Neural cell (in vitro differentiated cells): Measurements from ENCODE around the gene PLCB4. TPM values are rescaled to one million over a fixed set of nuclear protein-coding genes. Genes with fewer than 3 reads are reported as not detected.
"Not testable (repeated sequence)": the region's sequence is repeated elsewhere in the genome, so short reads cannot be mapped to it uniquely, and the experiment has no call there.

Experiments used
- H2AFZ ChIP-seq: fragments of 200-600, 300-800 bp; sonication (generic), shearing (Covaris generic); 2 replicates; pipeline ENCODE4 v1.6.0; 2014; ENCODE audit warnings: low read depth, mild to moderate bottlenecking, antibody characterized with exemption, low read length, moderate library complexity
- H3F3A ChIP-seq: fragments of 200-600 bp; shearing (Covaris generic); 2 replicates; pipeline ENCODE4 v1.6.1; 2016; ENCODE audit warnings: mild to moderate bottlenecking, moderate library complexity, mixed read lengths, antibody characterized with exemption, low read length; ENCODE audit not compliant: insufficient read depth, poor library complexity, severe bottlenecking
- H3K27ac ChIP-seq: fragments of 200-600, 300-800 bp; sonication (generic), shearing (Covaris generic); 2 replicates; pipeline ENCODE4 v1.5.1; 2014; ENCODE audit warnings: mild to moderate bottlenecking, low read length, moderate library complexity
- H3K27me3 ChIP-seq: fragments of 300-800, 200-600 bp; sonication (generic), shearing (Covaris generic); 2 replicates; pipeline ENCODE4 v1.6.0; 2014; ENCODE audit warnings: mild to moderate bottlenecking, low read depth, low read length, moderate library complexity; ENCODE audit not compliant: insufficient read depth
- H3K36me3 ChIP-seq: fragments of 300-800, 200-600 bp; sonication (generic), shearing (Covaris generic); 2 replicates; pipeline ENCODE4 v1.5.1; 2014; ENCODE audit warnings: mild to moderate bottlenecking, antibody characterized with exemption, low read length, moderate library complexity; ENCODE audit not compliant: insufficient read depth
- H3K4me2 ChIP-seq: fragments of 300-800, 200-600 bp; sonication (generic), shearing (Covaris generic); 2 replicates; pipeline ENCODE4 v1.6.0; 2014; ENCODE audit warnings: mild to moderate bottlenecking, low read length
- H3K4me3 ChIP-seq: fragments of 300-800, 200-600 bp; sonication (generic), shearing (Covaris generic); 2 replicates; pipeline ENCODE4 v1.5.1; 2014; ENCODE audit warnings: mild to moderate bottlenecking, low read length, moderate library complexity
- H3K79me2 ChIP-seq: fragments of 200-600 bp; shearing (Covaris generic); replicated peaks from 2 replicates; pipeline ENCODE4 v1.6.0; 2014; ENCODE audit warnings: mild to moderate bottlenecking, low read length, moderate library complexity; ENCODE audit not compliant: insufficient read depth
- H3K9ac ChIP-seq: fragments of 300-800, 200-600 bp; sonication (generic), shearing (Covaris generic); 2 replicates; pipeline ENCODE4 v1.6.1; 2016; ENCODE audit warnings: mild to moderate bottlenecking, low read length, mixed read lengths
- H3K9me2 ChIP-seq: fragments of 200-600 bp; shearing (Covaris generic); 2 replicates; pipeline ENCODE4 v1.6.1; 2016; ENCODE audit warnings: mild to moderate bottlenecking, low read length, mixed read lengths; ENCODE audit not compliant: insufficient read depth
- H3K9me3 ChIP-seq: fragments of 200-600, 300-800 bp; sonication (generic), shearing (Covaris generic); 2 replicates; pipeline ENCODE4 v1.6.1; 2016; ENCODE audit warnings: mild to moderate bottlenecking, mixed run types, low read length, moderate library complexity, mixed read lengths
- H4K20me1 ChIP-seq: fragments of 200-600 bp; shearing (Covaris generic); 2 replicates; pipeline ENCODE4 v1.6.1; 2016; ENCODE audit warnings: mild to moderate bottlenecking, mixed run types; ENCODE audit not compliant: insufficient read depth
- CTCF ChIP-seq: fragments of 450-650 bp; IDR thresholded peaks from 2 replicates; pipeline ENCODE4 v1.5.1; 2014; ENCODE audit warnings: antibody characterized with exemption, mild to moderate bottlenecking, moderate library complexity; ENCODE audit not compliant: poor library complexity, severe bottlenecking
- RAD21 ChIP-seq: fragments of 450-650 bp; conservative IDR thresholded peaks from 2 replicates; pipeline ENCODE4 v1.6.1; 2014; ENCODE audit warnings: antibody characterized with exemption, mild to moderate bottlenecking, moderate library complexity
- REST ChIP-seq: IDR thresholded peaks from 2 replicates; pipeline ENCODE4 v1.6.1; 2012; ENCODE audit warnings: borderline replicate concordance
- TAF1 ChIP-seq: IDR thresholded peaks from 2 replicates; pipeline ENCODE4 v1.6.1; 2012; ENCODE audit warnings: low read depth
- polyA plus RNA-seq: library from polyadenylated mRNA; depleted of rRNA; stranded (reverse); fragments of >200 nt; gene quantifications from 2 replicates; pipeline ENCODE4 v1.2.3, GENCODE V29; 2014

Gene PLCB4
- polyA plus RNA-seq, 1 donor from 2014 or later: 13.1 TPM

- H3K4me3 ChIP-seq: no peak overlapping the region
- H3F3A ChIP-seq: no peaks in the 10 kb centered on the region
- no peak overlapping the region for H3K4me2 ChIP-seq
- H3K27ac ChIP-seq: no peak overlapping the region
- no peaks in the 10 kb centered on the region for H4K20me1 ChIP-seq
- H3K79me2 ChIP-seq: no peaks in the 10 kb centered on the region
- H3K9me2 ChIP-seq: no peaks in the 10 kb centered on the region
- no peaks in the 10 kb centered on the region for H3K9me3 ChIP-seq
- TF ChIP-seq REST: no peak
- no peak for TF ChIP-seq CTCF
- no peak overlapping the region for H3K9ac ChIP-seq
- no peaks in the 10 kb centered on the region for H3K27me3 ChIP-seq
- no peaks in the 10 kb centered on the region for H3K36me3 ChIP-seq
- H2AFZ ChIP-seq: no peak overlapping the region
Observed at GRCh38 chr20:9040863-9041524, 27.9 kb upstream of the PLCB4 start.

- no peak overlapping the region for H3K4me2 ChIP-seq
- no peak overlapping the region for H3K9ac ChIP-seq
- no peak overlapping the region for H2AFZ ChIP-seq
- no peaks in the 10 kb centered on the region for H3K9me3 ChIP-seq
- H3K27me3 ChIP-seq: no peaks in the 10 kb centered on the region
- H3F3A ChIP-seq: no peaks in the 10 kb centered on the region
- no peaks in the 10 kb centered on the region for H4K20me1 ChIP-seq
- H3K4me3 ChIP-seq: no peak overlapping the region
- H3K9me2 ChIP-seq: no peaks in the 10 kb centered on the region
- H3K79me2 ChIP-seq: no peaks in the 10 kb centered on the region
- no peak for TF ChIP-seq TAF1
- TF ChIP-seq RAD21: no peak
- no peak for TF ChIP-seq REST
- H3K36me3 ChIP-seq: no peaks in the 10 kb centered on the region
- H3K27ac ChIP-seq: no peak overlapping the region
Observed at GRCh38 chr20:9043364-9043763, 25.5 kb upstream of the PLCB4 start.

GRCh38 chr20:9047928-9048327 lies 21.0 kb upstream of the PLCB4 start:
- not testable (repeated sequence) for H3K27ac ChIP-seq, H2AFZ ChIP-seq, H3K4me2 ChIP-seq, H3K79me2 ChIP-seq, H3K9ac ChIP-seq, H4K20me1 ChIP-seq, H3K9me2 ChIP-seq, H3K36me3 ChIP-seq, H3K4me3 ChIP-seq, H3K9me3 ChIP-seq, H3K27me3 ChIP-seq, H3F3A ChIP-seq
